Measurements from ENCODE around the gene ST7. TPM values are rescaled to one million over a fixed set of nuclear protein-coding genes. Genes with fewer than 3 reads are reported as not detected.
"Not testable (repeated sequence)": the region's sequence is repeated elsewhere in the genome, so short reads cannot be mapped to it uniquely, and the experiment has no call there.

The ST7 gene
- polyA plus RNA-seq, 1 donor from 2014 or later, result 76.8 TPM

- H3K27ac ChIP-seq (ENCODE audit: low read length), result no peak overlapping the region
- no peak overlapping the region for H3K4me2 ChIP-seq (ENCODE audit: low read length)
- no peak overlapping the region for H3K4me3 ChIP-seq (ENCODE audit: low read length)
- peaks cover 3% of the 10 kb centered on the region for H3K79me2 ChIP-seq (replicated peaks; ENCODE audit: insufficient read depth, low read length)
- no peak overlapping the region for H2AFZ ChIP-seq (ENCODE audit: low read depth, low read length)
- H3F3A ChIP-seq (ENCODE audit: insufficient read depth, low read length, poor library complexity, severe bottlenecking), result no peaks in the 10 kb centered on the region
- peaks cover 5% of the 10 kb centered on the region for H4K20me1 ChIP-seq (ENCODE audit: insufficient read depth)
- H3K9me2 ChIP-seq (ENCODE audit: insufficient read depth, low read length), result no peaks in the 10 kb centered on the region
- H3K9me3 ChIP-seq (ENCODE audit: low read length), result no peaks in the 10 kb centered on the region
- TF ChIP-seq RAD21 (conservative IDR thresholded peaks at IDR 0.05) (no peak), REST (IDR thresholded peaks at IDR 0.05; ENCODE audit: borderline replicate concordance) (no peak), SMC3 (conservative IDR thresholded peaks at IDR 0.05; ENCODE audit: poor library complexity) (no peak), EZH2 (IDR thresholded peaks at IDR 0.05; ENCODE audit: borderline replicate concordance, insufficient read depth, low read length, poor library complexity, severe bottlenecking) (no peak), EP300 (conservative IDR thresholded peaks at IDR 0.05; ENCODE audit: poor library complexity, severe bottlenecking) (no peak), CTCF (IDR thresholded peaks at IDR 0.05; ENCODE audit: poor library complexity, severe bottlenecking) (no peak), POLR2AphosphoS5 (IDR thresholded peaks at IDR 0.05) (no peak), TAF1 (IDR thresholded peaks at IDR 0.05; ENCODE audit: low read depth) (no peak), MXI1 (conservative IDR thresholded peaks at IDR 0.05; ENCODE audit: poor library complexity, severe bottlenecking) (no peak)
- H3K9ac ChIP-seq (ENCODE audit: low read length), result no peak overlapping the region
- no peaks in the 10 kb centered on the region for H3K36me3 ChIP-seq (ENCODE audit: insufficient read depth, low read length)
- no peaks in the 10 kb centered on the region for H3K27me3 ChIP-seq (ENCODE audit: insufficient read depth, low read depth, low read length)
Observed at GRCh38 chr7:117118579-117119180, 165.4 kb downstream of the ST7 start.

GRCh38 chr7:117119192-117119924 is 166.1 kb downstream of the ST7 start:
- no peak overlapping the region for H3K4me3 ChIP-seq (ENCODE audit: low read length)
- no peak overlapping the region for H2AFZ ChIP-seq (ENCODE audit: low read depth, low read length)
- H3K9me3 ChIP-seq (ENCODE audit: low read length), result no peaks in the 10 kb centered on the region
- peaks cover 3% of the 10 kb centered on the region for H3K79me2 ChIP-seq (replicated peaks; ENCODE audit: insufficient read depth, low read length)
- TF ChIP-seq SMC3 (conservative IDR thresholded peaks at IDR 0.05; ENCODE audit: poor library complexity) (peak; percentile 68), MXI1 (conservative IDR thresholded peaks at IDR 0.05; ENCODE audit: poor library complexity, severe bottlenecking) (no peak), RAD21 (conservative IDR thresholded peaks at IDR 0.05) (peak; percentile 70), EZH2 (IDR thresholded peaks at IDR 0.05; ENCODE audit: borderline replicate concordance, insufficient read depth, low read length, poor library complexity, severe bottlenecking) (no peak), CTCF (IDR thresholded peaks at IDR 0.05; ENCODE audit: poor library complexity, severe bottlenecking) (peak; percentile 68)
- no peak overlapping the region for H3K4me2 ChIP-seq (ENCODE audit: low read length)
- H3K27ac ChIP-seq (ENCODE audit: low read length), result no peak overlapping the region
- no peaks in the 10 kb centered on the region for H3K9me2 ChIP-seq (ENCODE audit: insufficient read depth, low read length)
- no peaks in the 10 kb centered on the region for H3F3A ChIP-seq (ENCODE audit: insufficient read depth, low read length, poor library complexity, severe bottlenecking)
- no peaks in the 10 kb centered on the region for H3K36me3 ChIP-seq (ENCODE audit: insufficient read depth, low read length)
- no peak overlapping the region for H3K9ac ChIP-seq (ENCODE audit: low read length)
- peaks cover 5% of the 10 kb centered on the region for H4K20me1 ChIP-seq (ENCODE audit: insufficient read depth)
- H3K27me3 ChIP-seq (ENCODE audit: insufficient read depth, low read depth, low read length), result no peaks in the 10 kb centered on the region

GRCh38 chr7:117120321-117120720 is 167.0 kb downstream of the ST7 start:
- not testable (repeated sequence) for H3K9me3 ChIP-seq (ENCODE audit: low read length); H3K79me2 ChIP-seq (replicated peaks; ENCODE audit: insufficient read depth, low read length); H3K36me3 ChIP-seq (ENCODE audit: insufficient read depth, low read length); H2AFZ ChIP-seq (ENCODE audit: low read depth, low read length); H3K27me3 ChIP-seq (ENCODE audit: insufficient read depth, low read depth, low read length); H3F3A ChIP-seq (ENCODE audit: insufficient read depth, low read length, poor library complexity, severe bottlenecking); H3K9ac ChIP-seq (ENCODE audit: low read length); H3K9me2 ChIP-seq (ENCODE audit: insufficient read depth, low read length); H3K27ac ChIP-seq (ENCODE audit: low read length); H3K4me2 ChIP-seq (ENCODE audit: low read length); H3K4me3 ChIP-seq (ENCODE audit: low read length)
- peaks cover 13% of the 10 kb centered on the region for H4K20me1 ChIP-seq (ENCODE audit: insufficient read depth)

- H3K36me3 ChIP-seq (ENCODE audit: insufficient read depth, low read length); H3F3A ChIP-seq (ENCODE audit: insufficient read depth, low read length, poor library complexity, severe bottlenecking); H3K27ac ChIP-seq (ENCODE audit: low read length): not testable (repeated sequence)
Observed at GRCh38 chr7:117122036-117122435, 168.7 kb downstream of the ST7 start.

More at GRCh38 chr7:117122036-117122435, 168.7 kb downstream of the ST7 start:
- H3K27me3 ChIP-seq (ENCODE audit: insufficient read depth, low read depth, low read length); H3K79me2 ChIP-seq (replicated peaks; ENCODE audit: insufficient read depth, low read length); H3K4me2 ChIP-seq (ENCODE audit: low read length); H3K9me3 ChIP-seq (ENCODE audit: low read length); H3K9me2 ChIP-seq (ENCODE audit: insufficient read depth, low read length); H2AFZ ChIP-seq (ENCODE audit: low read depth, low read length); H3K9ac ChIP-seq (ENCODE audit: low read length); H3K4me3 ChIP-seq (ENCODE audit: low read length): not testable (repeated sequence)
- peaks cover 13% of the 10 kb centered on the region for H4K20me1 ChIP-seq (ENCODE audit: insufficient read depth)
